Hippocampal formation (tissue), 2 donors: ENCODE data around the gene SH3PXD2A.
"Not testable (repeated sequence)": the region's sequence is repeated elsewhere in the genome, so short reads cannot be mapped to it uniquely, and the experiment has no call there.

Experiments
- DNase-seq, 2 donors: peaks; one replicate each; lab custom pipeline; 2025; lab: John Stamatoyannopoulos, UW

Gene SH3PXD2A

DNA sequence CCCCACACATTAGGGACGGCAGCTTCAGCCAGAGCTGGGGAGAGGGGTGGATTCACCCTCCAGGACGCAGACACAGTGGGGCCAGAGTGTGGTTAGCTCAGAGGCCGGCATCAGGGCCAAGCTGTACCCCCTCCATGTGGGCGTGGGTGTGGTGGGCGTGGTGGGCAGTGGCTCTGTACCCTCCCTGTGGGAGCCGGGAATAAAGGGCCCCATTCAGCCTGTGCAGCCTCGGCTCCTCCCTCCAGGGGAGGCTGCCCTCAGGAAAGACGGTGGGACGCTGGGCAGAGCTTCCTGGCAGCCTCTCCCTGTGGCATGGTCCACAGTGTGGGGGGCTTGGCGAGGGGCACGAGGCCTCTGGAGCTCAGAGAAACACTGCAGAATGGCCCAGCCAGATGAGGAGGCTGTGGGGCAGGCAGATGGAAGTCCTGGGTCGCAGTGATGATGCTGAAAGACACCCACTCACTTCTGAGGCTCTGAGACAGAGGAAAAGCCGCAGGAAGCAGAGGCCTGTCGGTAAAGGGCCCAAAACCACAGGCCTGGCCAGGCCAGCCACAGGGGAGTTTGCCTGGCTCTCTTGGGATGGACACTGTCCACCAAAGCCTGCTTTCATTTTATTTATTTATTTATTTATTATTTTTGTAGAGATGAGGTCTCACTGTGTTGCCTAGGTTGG, 108.0 kb downstream of the SH3PXD2A start:
- DNase-seq: no peak

DNA sequence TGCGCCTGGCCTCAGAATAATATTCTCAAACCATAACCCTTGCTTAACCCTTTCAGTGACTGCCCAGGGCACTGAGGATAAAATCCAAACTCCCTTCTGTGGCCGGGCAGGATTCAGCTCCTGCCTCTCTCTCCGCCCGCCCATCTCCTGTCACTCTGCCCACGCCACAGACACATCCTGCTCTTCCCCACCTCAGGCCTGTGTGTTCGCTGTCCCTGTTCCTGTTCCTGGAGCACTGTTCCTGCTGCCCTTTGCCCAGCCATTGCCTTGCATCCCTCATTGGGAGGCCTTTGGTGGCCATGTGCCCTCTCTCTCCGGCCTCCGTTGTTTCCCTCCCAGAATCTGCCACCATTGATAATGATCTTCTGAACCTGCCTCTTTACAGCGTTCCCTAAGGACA, 108.8 kb downstream of the SH3PXD2A start:
- DNase-seq: no peak

DNA sequence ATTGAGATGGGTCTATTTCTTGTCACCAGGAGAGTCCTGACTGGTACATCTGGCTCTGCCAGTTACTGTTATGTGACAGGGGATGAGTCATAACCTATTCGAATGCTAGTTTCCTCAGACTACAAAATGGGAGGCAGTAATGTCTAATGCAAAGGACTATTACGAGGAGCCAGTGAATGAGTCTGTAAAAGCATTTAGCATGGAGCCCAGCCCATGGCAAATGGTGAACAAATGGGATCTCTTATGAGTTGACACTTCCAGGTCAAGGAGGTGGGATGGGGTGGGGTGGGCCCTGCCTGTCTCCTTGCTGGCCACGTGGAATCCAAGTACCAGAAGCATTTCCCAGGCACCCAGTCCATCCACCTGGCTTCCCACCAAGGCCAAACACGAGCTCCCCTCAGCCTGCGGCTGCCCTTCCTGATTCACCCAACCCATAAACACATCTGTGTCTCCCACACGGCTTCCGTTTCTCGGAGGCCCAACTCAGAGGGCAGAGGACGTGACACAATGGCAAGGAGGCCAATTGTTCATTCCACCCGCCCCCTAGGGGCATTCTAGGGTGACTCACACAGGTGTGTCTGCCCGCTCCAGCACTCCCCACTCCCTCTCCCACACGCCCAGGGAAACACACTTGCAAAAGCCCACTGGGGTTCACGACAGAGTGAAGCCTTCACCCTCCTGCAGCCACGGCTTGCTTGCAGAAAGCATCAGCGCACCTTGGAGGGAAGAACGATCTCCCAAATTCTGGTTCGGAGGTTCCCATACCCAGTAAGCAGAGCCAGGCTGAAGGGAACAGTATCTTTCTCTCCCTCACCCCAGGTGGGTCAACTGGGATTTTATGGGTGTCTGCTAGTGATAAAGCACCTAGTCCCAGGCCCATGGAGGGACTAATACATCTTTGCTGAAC, 109.8 kb downstream of the SH3PXD2A start:
- DNase-seq: no peak

DNA sequence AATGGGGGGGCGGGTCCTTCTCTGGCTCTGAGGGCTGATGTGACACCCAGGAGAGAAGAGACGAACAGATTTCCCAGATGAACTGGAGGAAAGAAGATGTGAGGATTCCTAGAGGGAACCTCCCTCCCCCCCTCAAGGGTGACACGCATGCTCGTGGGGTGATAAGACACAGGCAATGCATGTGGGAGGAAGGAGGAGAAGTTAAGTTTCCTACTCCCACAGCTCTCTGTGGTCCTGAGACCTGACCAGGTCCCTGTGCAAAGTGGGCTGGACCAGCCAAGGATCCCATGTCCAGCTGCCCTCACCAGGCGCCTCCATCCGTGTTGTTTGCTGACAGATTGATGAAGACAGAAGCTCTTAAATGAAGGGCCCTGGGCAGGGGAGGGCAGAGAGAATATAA, 112.6 kb downstream of the SH3PXD2A start:
- DNase-seq: no peak

DNA sequence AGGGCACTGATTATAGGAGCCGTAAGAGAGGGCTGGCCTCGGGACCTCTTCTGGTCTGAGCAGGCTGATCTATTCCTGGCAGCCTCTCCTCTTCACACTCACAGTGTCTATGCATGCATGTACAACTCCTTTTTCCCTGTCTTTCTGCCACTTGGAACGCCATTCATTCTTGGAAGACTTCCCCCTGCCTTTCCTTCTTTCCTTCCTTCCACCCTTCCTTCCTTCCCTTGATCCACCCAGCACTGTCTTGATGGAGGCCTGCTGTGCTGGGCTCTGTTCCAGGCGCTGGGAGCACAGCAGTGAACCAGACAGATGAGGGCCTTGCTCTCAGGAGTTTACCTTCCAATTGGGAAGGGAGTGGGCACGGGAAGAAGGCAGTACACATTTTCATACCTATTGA, 114.8 kb downstream of the SH3PXD2A start:
- DNase-seq: no peak

DNA sequence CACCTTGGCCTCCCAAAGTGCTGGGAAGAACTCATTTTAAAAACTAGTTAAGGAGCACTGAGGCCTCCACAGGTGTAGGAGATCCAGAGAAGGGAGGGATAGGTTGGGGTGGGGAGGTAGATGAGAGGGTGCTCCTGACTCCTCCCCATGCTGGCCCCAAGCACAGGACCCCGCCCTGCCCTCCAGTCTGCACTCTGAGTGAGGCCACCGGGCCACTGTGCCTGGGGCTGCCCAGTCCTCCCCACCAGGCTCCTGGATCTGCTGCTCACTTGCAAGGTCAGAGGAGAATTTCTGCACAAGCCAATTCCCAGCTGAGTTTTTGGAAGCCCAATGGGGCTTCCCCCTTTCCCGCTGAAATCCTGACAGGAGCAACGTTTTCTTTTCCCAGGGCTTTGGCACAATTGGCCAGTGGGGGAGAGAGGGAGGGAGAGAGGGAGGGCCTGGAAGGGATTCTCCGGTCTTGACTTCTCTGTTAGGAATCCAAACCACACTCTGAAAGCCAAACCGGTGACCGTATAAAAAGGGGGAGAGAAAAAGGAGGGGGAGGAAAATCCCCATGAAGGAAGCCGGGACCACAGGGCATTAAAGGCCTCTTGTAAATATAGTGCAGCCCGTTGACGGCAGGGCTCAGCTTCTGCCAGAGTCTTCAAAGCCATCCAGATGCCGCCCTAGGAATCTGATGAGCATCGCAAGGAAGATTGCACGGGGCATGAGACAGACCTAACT, 116.2 kb downstream of the SH3PXD2A start:
- no peak for DNase-seq

DNA sequence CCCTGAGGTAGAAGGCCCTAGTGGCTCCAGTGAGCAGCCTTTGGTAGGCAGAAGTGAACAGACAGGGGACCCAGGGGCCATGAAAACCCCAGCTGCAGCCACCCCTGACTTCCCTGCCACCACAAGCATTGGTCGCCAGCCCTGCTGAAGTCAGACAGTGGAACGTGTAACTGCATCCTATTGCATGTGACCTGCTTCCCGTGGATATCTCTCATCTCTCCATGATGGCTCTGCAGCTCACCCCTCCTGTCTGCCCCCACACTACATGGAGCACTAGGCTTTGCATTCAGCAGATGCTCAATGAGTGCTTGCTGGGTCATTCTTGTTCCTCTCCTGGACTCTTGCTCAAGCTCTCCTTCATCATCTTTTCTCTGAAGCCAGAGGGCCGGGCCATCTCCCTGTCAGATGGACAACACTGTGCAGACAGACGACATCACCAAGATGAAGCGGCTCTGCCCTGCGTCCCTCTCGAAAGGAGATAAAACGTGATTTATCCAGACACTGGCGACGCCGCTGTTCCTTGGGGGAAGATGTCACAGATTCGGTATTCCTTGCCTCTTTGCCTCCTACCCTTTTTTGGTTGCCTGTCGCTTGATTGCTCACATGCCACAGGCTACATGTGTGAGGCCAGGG, 117.5 kb downstream of the SH3PXD2A start:
- DNase-seq: no peak

DNA sequence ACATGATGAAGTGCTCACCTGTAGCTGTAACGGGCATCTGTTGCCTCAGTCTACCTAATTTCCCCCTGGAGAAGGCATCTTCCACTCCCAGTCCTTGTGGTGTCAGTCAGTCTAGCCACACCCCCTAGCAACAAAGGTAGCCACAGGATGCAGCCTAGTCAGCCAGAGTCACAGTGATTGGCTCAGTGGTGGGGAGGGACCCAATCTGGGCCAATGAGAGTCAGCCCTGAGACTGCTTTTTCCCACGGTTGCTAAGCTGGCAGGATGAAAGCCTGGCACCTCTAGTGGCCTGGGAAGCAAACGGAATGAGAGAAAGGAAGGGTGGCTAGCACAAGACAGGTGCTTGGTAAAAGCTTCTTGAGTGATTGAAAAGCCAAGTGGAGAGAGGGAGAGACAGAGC, 118.6 kb downstream of the SH3PXD2A start:
- DNase-seq: no peak

DNA sequence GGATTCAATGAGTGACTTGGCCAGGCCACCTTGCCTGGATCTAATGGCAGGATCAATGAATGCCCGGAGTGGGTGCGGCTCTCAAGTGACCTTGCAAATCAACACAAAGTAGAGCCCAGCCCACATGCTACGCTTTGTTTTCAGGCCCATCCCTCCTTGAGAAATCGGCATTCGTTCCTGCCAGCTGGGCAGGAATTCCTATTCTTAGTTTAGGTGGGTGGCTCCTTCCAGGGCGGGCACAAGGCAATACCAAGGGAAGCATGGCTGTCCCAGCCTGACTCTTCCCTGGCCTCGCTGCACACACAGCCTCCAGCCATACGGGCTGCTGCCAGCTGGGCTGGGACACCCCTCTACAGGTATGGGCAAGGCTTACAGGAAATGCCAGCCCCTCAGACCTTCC, 119.3 kb downstream of the SH3PXD2A start:
- DNase-seq: no peak

DNA sequence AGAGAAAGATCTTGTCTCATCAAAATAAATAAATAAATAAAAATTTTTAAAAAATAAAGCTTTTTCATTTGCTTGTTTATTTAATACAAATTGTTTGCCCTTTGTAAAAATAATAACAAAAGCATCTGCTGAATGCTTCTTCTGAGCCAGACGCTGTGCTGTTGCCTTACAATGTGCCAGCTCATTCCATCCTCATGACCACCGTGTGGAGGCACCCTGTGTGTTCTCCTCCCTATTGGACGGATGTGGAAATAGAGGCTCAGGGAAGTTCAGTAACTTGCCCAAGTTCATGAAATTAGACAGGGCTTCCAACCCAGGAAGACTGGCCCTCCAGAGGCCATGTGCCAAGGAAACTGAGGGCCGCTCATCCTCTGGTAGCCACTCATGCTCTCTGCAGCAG, 120.6 kb downstream of the SH3PXD2A start:
- no peak for DNase-seq

DNA sequence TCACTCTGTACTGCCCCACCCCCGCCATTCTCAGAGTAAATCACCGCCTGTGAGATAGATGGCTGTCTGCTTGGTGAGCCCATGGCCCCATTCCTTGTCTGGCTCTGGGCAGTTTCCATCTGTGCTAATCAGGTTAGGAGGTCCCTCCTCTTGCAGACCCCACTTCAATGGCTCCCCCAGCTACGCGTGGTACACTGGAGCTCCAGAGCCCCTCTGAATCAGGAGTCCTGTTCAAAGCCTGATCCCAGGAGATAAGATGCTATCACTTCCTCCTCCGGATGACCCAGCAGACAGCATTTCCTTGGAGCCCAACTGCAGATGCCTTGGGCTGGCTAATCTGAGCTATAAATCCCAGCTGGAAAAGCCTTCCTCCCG, 122.3 kb downstream of the SH3PXD2A start:
- no peak for DNase-seq

DNA sequence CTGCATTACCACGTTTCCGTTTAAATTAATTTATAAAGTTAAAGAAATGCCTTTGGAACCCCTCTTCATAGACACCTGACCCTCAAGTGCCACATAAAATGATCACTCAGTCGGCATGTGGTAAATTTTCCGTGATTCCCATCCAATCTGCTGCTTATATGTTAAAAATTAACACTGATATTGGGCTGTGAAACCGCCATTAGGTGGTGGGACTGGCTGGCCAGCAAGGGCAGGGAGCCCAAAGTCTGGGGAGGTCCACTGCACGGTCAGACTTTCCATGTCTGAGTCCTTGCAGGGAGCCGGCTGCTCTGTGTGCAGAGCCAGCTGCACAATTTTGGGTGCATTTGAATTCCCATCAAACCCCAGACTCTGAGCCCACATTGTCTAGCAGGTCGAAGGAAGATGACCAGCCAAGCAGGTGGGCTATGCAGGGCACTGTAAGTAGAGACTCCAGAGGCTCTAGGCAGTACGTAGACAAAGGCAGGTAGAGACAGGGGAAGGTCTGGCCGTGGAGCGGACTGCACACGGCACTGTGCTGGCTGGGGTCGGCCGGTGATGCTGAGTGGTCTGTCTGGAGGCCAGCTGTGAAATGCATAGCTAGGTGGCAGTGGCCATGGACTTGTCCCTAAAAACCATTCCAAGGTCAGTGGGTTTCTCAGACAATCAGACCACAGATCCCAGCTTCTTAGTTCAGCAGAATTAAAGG, 122.9 kb downstream of the SH3PXD2A start:
- no peak for DNase-seq

DNA sequence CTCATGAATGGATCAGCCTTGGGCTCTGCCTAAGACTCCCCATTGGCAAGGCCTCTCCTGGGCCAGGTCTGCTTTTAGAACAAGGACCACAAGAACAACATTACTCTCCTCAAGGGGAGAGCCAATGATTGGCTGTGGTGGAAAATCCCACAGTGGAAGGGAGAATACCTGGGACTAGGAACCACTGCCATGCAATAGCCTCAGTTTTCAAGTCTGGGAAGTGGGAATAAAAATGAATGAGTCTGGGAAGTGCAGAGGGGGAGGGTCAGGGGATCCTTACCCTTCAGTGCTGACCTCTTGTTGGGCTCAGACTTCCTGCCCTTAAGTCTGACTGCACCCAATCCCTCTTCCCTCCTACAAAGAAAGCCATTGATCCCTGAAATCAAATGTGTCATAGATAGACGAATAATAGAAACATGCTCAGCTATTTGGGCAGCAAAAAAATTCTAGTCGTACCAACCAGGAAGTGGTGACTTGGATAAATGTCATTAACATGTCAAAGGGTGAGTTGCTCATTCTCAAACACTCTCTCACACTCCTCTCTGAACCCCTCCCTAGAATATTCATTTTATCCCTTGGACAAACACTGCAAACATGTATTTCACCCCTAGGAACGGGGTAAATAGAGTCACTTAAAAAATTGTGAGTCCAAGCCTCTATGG, 123.6 kb downstream of the SH3PXD2A start:
- DNase-seq: no peak

DNA sequence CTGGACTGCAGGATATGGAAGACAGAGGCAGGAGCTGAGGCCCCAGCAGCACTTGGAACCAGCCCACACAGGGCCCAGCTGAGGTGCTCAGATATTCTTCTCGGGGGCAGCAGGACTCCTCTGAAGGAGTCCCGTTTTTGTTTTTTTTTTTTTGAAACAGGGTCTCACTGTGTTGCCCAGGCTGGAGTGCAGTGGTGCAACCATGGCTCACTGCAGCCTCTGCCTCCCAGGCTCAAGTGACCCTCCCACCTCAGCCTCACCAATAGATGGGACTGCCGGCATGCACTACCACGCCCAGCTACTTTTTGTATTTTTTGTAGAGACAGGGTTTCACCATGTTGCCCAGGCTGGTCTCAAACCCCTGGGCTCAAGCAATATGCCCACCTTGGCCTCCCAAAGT, 124.3 kb downstream of the SH3PXD2A start:
- not testable (repeated sequence) for DNase-seq

DNA sequence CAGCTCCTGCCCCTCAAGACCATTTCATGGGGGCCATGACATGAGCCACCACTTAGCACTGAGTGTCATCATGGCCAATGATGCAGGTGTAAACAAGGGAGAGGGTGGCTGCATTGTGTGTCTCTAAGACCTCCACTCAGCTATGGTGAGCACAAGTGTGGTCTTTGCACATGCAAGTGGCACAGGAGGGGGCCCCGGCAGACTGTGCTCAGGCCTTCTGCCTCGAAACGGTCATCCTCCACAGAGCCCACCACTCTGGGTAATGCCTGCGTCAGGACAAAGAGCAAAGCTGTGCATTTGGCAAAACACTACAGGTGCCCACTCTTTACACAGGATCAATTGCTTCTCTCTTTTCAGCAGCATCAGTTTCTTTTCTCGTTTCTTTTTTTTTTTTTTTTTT, 125.5 kb downstream of the SH3PXD2A start:
- no peak for DNase-seq

DNA sequence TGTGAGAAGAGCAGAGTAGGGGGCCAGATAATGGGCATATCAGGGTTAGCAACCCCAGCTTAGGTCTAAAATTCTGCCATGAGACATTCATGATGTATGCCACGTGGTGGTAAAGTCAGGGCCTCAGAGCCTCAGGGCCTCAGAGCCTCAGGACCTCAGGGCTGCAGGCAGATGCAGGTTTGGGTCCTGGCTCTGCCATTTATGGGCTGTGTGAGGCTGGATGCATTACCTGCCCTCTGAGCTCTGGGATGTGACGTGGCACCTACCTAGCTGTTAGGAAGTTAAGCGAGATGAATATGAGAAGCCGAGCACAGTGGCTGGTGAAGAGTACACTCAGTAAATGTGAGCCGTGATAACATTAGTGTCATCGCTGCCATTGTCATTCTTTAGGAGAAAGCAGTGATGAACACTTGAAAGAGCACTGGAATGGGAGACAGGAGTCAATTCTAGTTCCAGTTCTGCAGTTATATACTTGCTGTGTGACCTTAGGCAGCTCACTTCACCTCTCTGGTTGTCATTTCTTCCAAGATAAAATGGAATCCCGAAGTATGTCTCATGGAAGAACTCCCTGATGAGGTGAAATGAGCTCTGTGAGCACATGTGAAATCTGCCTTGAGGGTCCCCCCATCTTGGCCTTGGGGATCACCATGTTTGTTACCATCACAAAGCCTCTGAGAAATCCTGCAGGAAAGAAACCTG, 127.2 kb downstream of the SH3PXD2A start:
- no peak for DNase-seq

DNA sequence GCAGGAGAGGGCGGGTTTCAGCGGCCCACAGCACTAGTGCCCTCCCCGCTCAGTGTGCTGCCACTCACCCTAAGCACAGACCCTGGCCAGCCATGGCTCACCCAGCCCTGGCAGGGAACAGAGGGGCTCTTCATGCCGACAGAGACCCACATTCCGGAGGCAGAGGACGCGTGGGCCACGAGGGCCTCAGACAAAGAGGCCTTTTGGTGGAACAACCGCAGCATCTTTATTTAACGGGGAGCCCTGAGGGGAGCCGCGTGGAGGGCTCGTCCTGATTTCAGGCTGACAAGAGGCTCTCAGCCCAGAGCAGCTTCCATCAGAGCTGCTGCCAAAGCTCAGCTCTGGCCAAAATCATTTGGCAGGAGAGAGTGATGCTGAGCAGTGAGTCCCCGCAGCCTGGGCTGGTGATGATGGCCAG, 127.8 kb downstream of the SH3PXD2A start:
- DNase-seq: peak; percentile 47 to 78

DNA sequence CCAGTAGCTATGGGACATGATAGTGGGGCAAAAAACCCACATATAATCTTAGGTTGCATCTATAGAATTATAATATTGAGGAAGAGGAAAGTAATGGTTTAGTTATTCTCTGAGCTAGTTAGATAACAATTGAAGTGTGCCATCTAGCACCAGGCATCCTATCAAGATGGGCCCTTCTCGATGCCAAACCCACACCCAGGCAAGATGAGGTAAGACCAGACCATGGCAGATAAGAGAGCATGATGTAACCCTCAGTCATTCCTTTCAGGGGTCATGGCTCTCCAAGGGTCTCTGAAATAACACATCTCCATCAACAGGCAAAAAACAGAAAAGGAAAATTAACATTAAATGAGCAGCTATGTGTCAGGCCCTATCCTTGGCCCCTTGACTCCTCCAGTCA, 128.7 kb downstream of the SH3PXD2A start:
- no peak for DNase-seq

DNA sequence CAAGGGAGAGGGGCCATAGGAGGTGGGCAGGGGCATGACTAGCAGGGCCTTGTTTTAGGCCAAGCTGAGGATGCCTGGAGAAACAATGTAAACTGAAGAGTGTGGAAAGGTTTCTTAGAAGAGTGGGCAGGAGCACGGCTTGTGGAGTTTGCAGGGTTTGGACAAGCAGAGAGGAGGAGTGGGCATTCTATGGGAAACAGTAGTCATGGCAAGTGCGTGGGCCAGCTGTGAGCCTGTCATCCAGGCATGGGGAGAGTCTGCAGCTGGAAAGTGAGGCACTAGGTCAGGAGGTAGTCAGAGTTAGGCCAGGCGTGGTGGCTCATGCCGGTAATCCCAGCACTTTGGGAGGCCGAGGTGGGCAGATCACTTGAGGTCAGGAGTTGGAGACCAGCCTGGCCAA, 130.1 kb downstream of the SH3PXD2A start:
- no peak for DNase-seq

DNA sequence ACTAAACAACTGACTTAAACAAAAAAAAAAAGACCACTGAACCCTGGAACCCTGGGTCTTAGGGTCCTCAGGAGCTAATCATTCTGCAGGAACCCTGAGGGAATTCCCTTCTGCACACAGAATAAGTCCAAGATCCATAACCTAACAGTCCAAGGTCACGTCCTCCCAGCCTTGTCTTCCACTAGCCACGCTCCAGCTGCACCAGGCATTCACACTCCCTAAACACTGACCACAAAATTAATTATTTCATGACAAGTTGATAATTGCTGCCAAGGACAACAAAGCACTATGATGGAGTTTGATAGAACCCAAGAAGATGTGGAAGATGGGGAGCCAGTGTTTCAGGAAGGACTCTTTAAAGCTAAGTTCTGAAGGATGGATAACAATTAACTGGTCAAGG, 130.6 kb downstream of the SH3PXD2A start:
- DNase-seq: no peak

DNA sequence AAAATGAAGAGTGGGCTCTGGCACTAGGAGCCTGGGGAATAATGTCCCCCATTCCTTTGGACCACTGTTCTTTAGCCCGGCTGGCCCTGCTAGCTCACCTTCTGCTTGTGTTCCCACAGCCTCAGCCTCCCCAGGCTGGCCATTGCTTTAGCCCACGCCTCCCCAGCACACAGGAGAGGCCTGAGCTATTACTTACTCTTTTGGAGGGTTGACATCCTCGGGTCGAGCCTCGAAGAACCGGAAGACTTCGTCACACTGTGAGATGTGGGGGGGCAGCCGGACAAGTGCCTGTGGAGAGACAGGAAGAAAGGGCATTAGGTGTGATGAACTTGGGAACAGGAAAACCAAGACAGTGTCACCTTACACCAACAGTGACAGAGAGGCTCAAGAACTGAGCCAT, 131.3 kb downstream of the SH3PXD2A start:
- no peak for DNase-seq
